Thyroid gland (tissue), 4 donors: Measurements from ENCODE around the gene RAI1.

Source experiments
- POLR2A ChIP-seq, 2 donors: fragments of 450-650 bp; IDR thresholded peaks; one replicate each; pipeline ENCODE4 v1.6.1; 2017; ENCODE audit warnings: antibody characterized with exemption in 2 of 2, mild to moderate bottlenecking in 2 of 2, moderate library complexity in 1 of 2
- TF ChIP-seq, protein P1 (sequence below), 6 experiments: fragments of 200-600 bp in 3 of 6; fragments of 450-650 bp in 3 of 6; sonication (generic) in 3 of 6; IDR thresholded peaks; one replicate each; pipeline ENCODE4 v1.5.1; 2016 to 2019; ENCODE audit warnings: antibody characterized with exemption in 6 of 6, mild to moderate bottlenecking in 2 of 6, inconsistent platforms in 1 of 6, moderate library complexity in 1 of 6

DNA sequence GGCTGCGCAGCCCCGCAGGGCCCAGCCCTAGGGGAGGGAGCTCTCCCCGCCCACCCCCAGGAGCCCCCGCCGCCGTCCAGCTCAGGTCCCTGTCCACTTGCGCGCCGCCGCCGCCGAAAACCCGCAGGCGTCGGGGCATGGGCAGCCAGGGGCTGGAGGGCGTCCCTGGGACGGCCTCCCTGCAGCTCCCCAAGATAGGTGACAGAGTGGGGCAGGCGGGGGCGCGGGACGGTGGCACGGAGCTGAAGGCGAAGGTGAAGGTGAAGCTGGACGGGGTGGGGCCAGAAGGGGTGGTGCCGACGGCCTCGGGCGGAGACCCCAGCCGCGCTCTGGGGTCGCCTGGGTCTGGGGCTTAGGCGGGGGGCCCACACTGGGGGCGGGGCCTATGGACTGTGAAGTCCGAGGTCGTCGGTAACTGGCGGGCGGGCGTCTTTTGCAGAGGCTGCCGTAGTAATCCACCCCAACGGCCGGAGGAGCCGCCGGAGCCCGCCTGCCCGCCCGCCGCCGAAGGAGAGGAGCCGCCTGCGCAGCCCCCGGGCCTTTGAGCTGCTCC is 128.3 kb downstream of the RAI1 start:
- no peak for TF ChIP-seq POLR2A (IDR thresholded peaks at IDR 0.05)
- TF ChIP-seq, protein P1, sequence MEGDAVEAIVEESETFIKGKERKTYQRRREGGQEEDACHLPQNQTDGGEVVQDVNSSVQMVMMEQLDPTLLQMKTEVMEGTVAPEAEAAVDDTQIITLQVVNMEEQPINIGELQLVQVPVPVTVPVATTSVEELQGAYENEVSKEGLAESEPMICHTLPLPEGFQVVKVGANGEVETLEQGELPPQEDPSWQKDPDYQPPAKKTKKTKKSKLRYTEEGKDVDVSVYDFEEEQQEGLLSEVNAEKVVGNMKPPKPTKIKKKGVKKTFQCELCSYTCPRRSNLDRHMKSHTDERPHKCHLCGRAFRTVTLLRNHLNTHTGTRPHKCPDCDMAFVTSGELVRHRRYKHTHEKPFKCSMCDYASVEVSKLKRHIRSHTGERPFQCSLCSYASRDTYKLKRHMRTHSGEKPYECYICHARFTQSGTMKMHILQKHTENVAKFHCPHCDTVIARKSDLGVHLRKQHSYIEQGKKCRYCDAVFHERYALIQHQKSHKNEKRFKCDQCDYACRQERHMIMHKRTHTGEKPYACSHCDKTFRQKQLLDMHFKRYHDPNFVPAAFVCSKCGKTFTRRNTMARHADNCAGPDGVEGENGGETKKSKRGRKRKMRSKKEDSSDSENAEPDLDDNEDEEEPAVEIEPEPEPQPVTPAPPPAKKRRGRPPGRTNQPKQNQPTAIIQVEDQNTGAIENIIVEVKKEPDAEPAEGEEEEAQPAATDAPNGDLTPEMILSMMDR (IDR thresholded peaks at IDR 0.05), result no peak
